GM12875 (cell line): ENCODE results near the gene JUN.
A peak's percentile ranks its signal among the peaks of the same experiment; 100 is the strongest.
"Not testable (repeated sequence)": the region's sequence is repeated elsewhere in the genome, so short reads cannot be mapped to it uniquely, and the experiment has no call there.

Experiments
- H3K4me3 ChIP-seq: one replicate; pipeline ENCODE4 v1.5.1; 2011; ENCODE audit warnings: low read depth, low read length, control low read depth
- CTCF ChIP-seq: IDR thresholded peaks from 2 replicates; pipeline ENCODE4 v1.5.1; 2011; ENCODE audit warnings: low read depth, mild to moderate bottlenecking, control low read depth, inconsistent platforms, low read length, moderate library complexity, borderline replicate concordance; ENCODE audit not compliant: insufficient read depth

JUN gene

GRCh38 chr1:58808077-58808476 lies 24.2 kb upstream of the JUN start:
- no peak overlapping the region for H3K4me3 ChIP-seq
- no peak for TF ChIP-seq CTCF

- no peak for TF ChIP-seq CTCF
- H3K4me3 ChIP-seq = no peak overlapping the region
These were observed 22.1 kb upstream of the JUN start for GRCh38 chr1:58805716-58806571.

GRCh38 chr1:58804853-58805565 lies 21.2 kb upstream of the JUN start:
- 0 out of 2 replicates have a peak, but pooled peaks have one; percentile 3 for TF ChIP-seq CTCF

GRCh38 chr1:58803858-58804257 lies 20.0 kb upstream of the JUN start:
- no peak for TF ChIP-seq CTCF
- H3K4me3 ChIP-seq = no peak overlapping the region

More at GRCh38 chr1:58804853-58805565, 21.2 kb upstream of the JUN start:
- H3K4me3 ChIP-seq = no peak overlapping the region

- no peak for TF ChIP-seq CTCF
- H3K4me3 ChIP-seq = no peak overlapping the region
These were observed 19.0 kb upstream of the JUN start for GRCh38 chr1:58802640-58803399.

- not testable (repeated sequence) for H3K4me3 ChIP-seq
These were observed 17.4 kb upstream of the JUN start for GRCh38 chr1:58801286-58801685.

GRCh38 chr1:58799650-58800049 lies 15.8 kb upstream of the JUN start:
- no peak overlapping the region for H3K4me3 ChIP-seq
- TF ChIP-seq CTCF = no peak
